GM12878 (cell line): ENCODE data around the gene LCOR. TPM values are rescaled to one million over a fixed set of nuclear protein-coding genes. Genes with fewer than 3 reads are reported as not detected.
A peak's percentile ranks its signal among the peaks of the same experiment; 100 is the strongest.

Experiments used
- ASH2L ChIP-seq: fragments of 300-600, 200-600 bp; sonication (generic); IDR thresholded peaks from 2 replicates; pipeline ENCODE4 v1.6.1; 2017; ENCODE audit warnings: low read depth, mild to moderate bottlenecking, borderline replicate concordance
- CBFB ChIP-seq: IDR thresholded peaks from 2 replicates; pipeline ENCODE4 v1.6.1; 2016; ENCODE audit warnings: antibody characterized with exemption, low read depth
- CEBPB ChIP-seq, 2 experiments: fragments of 150-350 bp in 1 of 2; IDR thresholded peaks; 2 replicates each; pipeline ENCODE4 v1.6.1; 2012 to 2014; ENCODE audit warnings: low read depth in 2 of 2, low read length in 2 of 2, borderline replicate concordance in 1 of 2, inconsistent platforms in 1 of 2
- CHD2 ChIP-seq: IDR thresholded peaks from 2 replicates; pipeline ENCODE4 v1.6.1; 2011; ENCODE audit warnings: low read depth, low read length, improper control_type of control experiment, borderline replicate concordance
- IRF3 ChIP-seq: fragments of 450-650 bp; IDR thresholded peaks from 2 replicates; pipeline ENCODE4 v1.6.1; 2014; ENCODE audit warnings: mild to moderate bottlenecking
- KDM1A ChIP-seq: fragments of 200-600 bp; sonication (generic); IDR thresholded peaks from 2 replicates; pipeline ENCODE4 v1.6.1; 2016; ENCODE audit warnings: borderline replicate concordance
- MLLT1 ChIP-seq: fragments of 450-650 bp; IDR thresholded peaks from 2 replicates; pipeline ENCODE4 v1.6.1; 2016; ENCODE audit warnings: mild to moderate bottlenecking
- RAD51 ChIP-seq: fragments of 450-650 bp; IDR thresholded peaks from 2 replicates; pipeline ENCODE4 v1.6.1; 2016; ENCODE audit warnings: moderate library complexity, mild to moderate bottlenecking, inconsistent platforms
- RB1 ChIP-seq: fragments of 450-650 bp; formaldehyde crosslinking; IDR thresholded peaks from 2 replicates; pipeline ENCODE4 v1.6.1; 2017; ENCODE audit warnings: mild to moderate bottlenecking, borderline replicate concordance
- SREBF2 ChIP-seq: IDR thresholded peaks from 2 replicates; pipeline ENCODE4 v1.6.1; 2012; ENCODE audit warnings: mild to moderate bottlenecking, low read length
- STAT1 ChIP-seq: fragments of 450-650 bp; conservative IDR thresholded peaks from 2 replicates; pipeline ENCODE4 v1.6.1; 2014; ENCODE audit warnings: antibody characterized with exemption, mild to moderate bottlenecking
- ZNF592 ChIP-seq: fragments of 450-650 bp; IDR thresholded peaks from 2 replicates; pipeline ENCODE4 v1.6.1; 2017; ENCODE audit warnings: mild to moderate bottlenecking, moderate library complexity
- polyA plus RNA-seq, 11 experiments: library from polyadenylated mRNA; depleted of rRNA in 4 of 11; unstranded in 6 of 11; stranded (reverse) in 5 of 11; fragments of >200 nt; fragmentation: Nextera tagmentation in 4 of 11; fragmentation: Illumina TruSeq in 1 of 11; extraction: Ambion mirVana in 4 of 11; extraction: Trizol in 1 of 11; gene quantifications; 1 replicate in 1 of 11; 2 replicates in 10 of 11; pipeline versions ENCODE4 v1.2.1 to v1.2.3, GENCODE V29; 2011 to 2016; ENCODE audit warnings: inconsistent platforms in 2 of 11, missing spikeins in 2 of 11, low read depth in 1 of 11
- total RNA-seq, 4 experiments: library from RNA; depleted of rRNA in 3 of 4; stranded (reverse); fragments of >200 nt in 3 of 4; fragmentation: Illumina TruSeq in 1 of 4; extraction: Trizol in 1 of 4; gene quantifications; 2 replicates each; pipeline versions ENCODE4 v1.2.1 to v1.2.3, GENCODE V29; 2013 to 2021
- TF ChIP-seq, protein P1 (sequence below): fragments of 450-650 bp; IDR thresholded peaks from 2 replicates; pipeline ENCODE4 v1.6.1; 2016; ENCODE audit warnings: mild to moderate bottlenecking, moderate library complexity, borderline replicate concordance
- TF ChIP-seq, protein P2 (sequence below): fragments of 450-650 bp; IDR thresholded peaks from 2 replicates; pipeline ENCODE4 v1.6.1; 2017; ENCODE audit warnings: borderline replicate concordance
- TF ChIP-seq, protein P3 (sequence below): fragments of 450-650 bp; conservative IDR thresholded peaks from 2 replicates; pipeline ENCODE4 v1.6.1; 2017; ENCODE audit warnings: mild to moderate bottlenecking, moderate library complexity

The LCOR gene
- total and polyA plus RNA-seq, 10 of the 15 experiments (the other 5 are each of a cell fraction or from before 2014, with no cell fraction given): 1.6 to 22.0 (median 13.2) TPM

DNA sequence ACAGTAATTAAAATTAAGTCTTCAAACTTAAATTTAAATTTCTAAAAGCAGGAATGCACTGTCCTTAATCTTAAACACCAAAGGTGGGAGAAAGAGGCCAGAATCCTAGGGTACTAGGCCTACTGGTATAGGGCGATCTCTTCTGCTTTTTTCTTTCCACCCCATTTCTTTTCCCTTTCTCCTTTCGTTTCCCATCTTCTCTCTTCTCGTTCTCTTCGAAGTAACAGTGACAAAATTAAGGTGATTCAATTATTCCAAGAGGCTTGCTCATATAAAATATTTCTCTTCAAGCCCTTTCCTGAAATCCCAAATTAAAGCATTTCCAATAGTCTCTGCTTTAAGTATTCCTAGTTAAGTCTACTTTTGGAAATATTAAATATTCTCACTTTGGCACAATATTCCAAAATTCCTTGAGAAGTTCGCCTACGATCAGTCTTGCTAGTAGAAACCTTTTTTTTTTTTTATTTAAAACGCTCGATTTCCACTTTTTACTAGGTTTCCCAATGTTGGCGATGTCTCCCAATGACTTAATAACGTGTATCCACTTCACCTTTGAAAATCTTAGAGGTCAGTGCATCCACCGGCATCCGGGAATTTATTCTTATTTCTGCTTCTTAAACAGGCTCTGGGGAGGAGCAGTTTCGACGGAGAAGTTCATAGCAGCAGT lies 765 bp upstream of the LCOR start (continued):
- TF ChIP-seq RB1: no peak
- TF ChIP-seq KDM1A: no peak
- TF ChIP-seq RAD51: no peak
- no peak for TF ChIP-seq CBFB
- TF ChIP-seq, protein P1, sequence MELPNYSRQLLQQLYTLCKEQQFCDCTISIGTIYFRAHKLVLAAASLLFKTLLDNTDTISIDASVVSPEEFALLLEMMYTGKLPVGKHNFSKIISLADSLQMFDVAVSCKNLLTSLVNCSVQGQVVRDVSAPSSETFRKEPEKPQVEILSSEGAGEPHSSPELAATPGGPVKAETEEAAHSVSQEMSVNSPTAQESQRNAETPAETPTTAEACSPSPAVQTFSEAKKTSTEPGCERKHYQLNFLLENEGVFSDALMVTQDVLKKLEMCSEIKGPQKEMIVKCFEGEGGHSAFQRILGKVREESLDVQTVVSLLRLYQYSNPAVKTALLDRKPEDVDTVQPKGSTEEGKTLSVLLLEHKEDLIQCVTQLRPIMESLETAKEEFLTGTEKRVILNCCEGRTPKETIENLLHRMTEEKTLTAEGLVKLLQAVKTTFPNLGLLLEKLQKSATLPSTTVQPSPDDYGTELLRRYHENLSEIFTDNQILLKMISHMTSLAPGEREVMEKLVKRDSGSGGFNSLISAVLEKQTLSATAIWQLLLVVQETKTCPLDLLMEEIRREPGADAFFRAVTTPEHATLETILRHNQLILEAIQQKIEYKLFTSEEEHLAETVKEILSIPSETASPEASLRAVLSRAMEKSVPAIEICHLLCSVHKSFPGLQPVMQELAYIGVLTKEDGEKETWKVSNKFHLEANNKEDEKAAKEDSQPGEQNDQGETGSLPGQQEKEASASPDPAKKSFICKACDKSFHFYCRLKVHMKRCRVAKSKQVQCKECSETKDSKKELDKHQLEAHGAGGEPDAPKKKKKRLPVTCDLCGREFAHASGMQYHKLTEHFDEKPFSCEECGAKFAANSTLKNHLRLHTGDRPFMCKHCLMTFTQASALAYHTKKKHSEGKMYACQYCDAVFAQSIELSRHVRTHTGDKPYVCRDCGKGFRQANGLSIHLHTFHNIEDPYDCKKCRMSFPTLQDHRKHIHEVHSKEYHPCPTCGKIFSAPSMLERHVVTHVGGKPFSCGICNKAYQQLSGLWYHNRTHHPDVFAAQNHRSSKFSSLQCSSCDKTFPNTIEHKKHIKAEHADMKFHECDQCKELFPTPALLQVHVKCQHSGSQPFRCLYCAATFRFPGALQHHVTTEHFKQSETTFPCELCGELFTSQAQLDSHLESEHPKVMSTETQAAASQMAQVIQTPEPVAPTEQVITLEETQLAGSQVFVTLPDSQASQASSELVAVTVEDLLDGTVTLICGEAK: peak; percentile 66; the same call in 1 of the 2 replicates
- no peak for TF ChIP-seq ASH2L
- no peak for TF ChIP-seq STAT1
- TF ChIP-seq SREBF2: no peak
- TF ChIP-seq ZNF592: no peak
- TF ChIP-seq, protein P2, sequence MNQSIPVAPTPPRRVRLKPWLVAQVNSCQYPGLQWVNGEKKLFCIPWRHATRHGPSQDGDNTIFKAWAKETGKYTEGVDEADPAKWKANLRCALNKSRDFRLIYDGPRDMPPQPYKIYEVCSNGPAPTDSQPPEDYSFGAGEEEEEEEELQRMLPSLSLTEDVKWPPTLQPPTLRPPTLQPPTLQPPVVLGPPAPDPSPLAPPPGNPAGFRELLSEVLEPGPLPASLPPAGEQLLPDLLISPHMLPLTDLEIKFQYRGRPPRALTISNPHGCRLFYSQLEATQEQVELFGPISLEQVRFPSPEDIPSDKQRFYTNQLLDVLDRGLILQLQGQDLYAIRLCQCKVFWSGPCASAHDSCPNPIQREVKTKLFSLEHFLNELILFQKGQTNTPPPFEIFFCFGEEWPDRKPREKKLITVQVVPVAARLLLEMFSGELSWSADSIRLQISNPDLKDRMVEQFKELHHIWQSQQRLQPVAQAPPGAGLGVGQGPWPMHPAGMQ: no peak
- TF ChIP-seq IRF3: no peak
- TF ChIP-seq CEBPB (IDR thresholded peaks at IDR 0.05; ENCODE audit: borderline replicate concordance in 1 of 2, low read depth in 2 of 2, low read length in 2 of 2): no peak
- TF ChIP-seq CHD2: no peak
- TF ChIP-seq MLLT1: no peak
- TF ChIP-seq, protein P3, sequence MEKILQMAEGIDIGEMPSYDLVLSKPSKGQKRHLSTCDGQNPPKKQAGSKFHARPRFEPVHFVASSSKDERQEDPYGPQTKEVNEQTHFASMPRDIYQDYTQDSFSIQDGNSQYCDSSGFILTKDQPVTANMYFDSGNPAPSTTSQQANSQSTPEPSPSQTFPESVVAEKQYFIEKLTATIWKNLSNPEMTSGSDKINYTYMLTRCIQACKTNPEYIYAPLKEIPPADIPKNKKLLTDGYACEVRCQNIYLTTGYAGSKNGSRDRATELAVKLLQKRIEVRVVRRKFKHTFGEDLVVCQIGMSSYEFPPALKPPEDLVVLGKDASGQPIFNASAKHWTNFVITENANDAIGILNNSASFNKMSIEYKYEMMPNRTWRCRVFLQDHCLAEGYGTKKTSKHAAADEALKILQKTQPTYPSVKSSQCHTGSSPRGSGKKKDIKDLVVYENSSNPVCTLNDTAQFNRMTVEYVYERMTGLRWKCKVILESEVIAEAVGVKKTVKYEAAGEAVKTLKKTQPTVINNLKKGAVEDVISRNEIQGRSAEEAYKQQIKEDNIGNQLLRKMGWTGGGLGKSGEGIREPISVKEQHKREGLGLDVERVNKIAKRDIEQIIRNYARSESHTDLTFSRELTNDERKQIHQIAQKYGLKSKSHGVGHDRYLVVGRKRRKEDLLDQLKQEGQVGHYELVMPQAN: peak; percentile 34; the same call in 1 of the 2 replicates
